ENCODE measurements around the gene FRMD7. TPM values are rescaled to one million over a fixed set of nuclear protein-coding genes. Genes with fewer than 3 reads are reported as not detected.

Gene FRMD7
- total RNA-seq, 6 experiments from 2014 or later = 0.07 to 0.18 (median 0.09) TPM; not detected in 3

- intact Hi-C loops (cut with DNase I) = no loop called here
- Histone ChIP-seq H3K27ac (no peak overlapping the region), H3K4me3 (no peak overlapping the region), H3K4me1 (no peaks in the 10 kb centered on the region), H3K36me3 (no peaks in the 10 kb centered on the region), H3K9me3 (no peaks in the 10 kb centered on the region), H3K27me3 (no peaks in the 10 kb centered on the region)
- 70% methylated on average over 1 of the region's 1 CpG for WGBS (ENCODE audit: insufficient coverage, low coverage, low lambda C conversion rate, missing lambda C conversion rate)
- ATAC-seq = no peak
- no peak for TF ChIP-seq POLR2A (IDR thresholded peaks at IDR 0.05)
- TF ChIP-seq CTCF (IDR thresholded peaks at IDR 0.05) = no peak
- DNase-seq = no peak
Measured at GRCh38 chrX:132068405-132068804, 59.4 kb downstream of the FRMD7 start.

GRCh38 chrX:132063862-132064261 is 64.0 kb downstream of the FRMD7 start:
- H3K4me1 ChIP-seq = no peaks in the 10 kb centered on the region
- intact Hi-C loops (cut with DNase I) = no loop called here
- no peak overlapping the region for H3K27ac ChIP-seq
- H3K36me3 ChIP-seq = no peaks in the 10 kb centered on the region
- no peak for ATAC-seq
- WGBS (ENCODE audit: insufficient coverage, low coverage, low lambda C conversion rate, missing lambda C conversion rate) = 65% methylated on average over 4 of the region's 4 CpGs
- no peaks in the 10 kb centered on the region for H3K9me3 ChIP-seq
- H3K4me3 ChIP-seq = no peak overlapping the region
- TF ChIP-seq CTCF (IDR thresholded peaks at IDR 0.05) (no peak), POLR2A (IDR thresholded peaks at IDR 0.05) (no peak)
- no peak for DNase-seq
- H3K27me3 ChIP-seq = no peaks in the 10 kb centered on the region

- H3K4me3 ChIP-seq = no peak overlapping the region
- H3K4me1 ChIP-seq = no peaks in the 10 kb centered on the region
- no peak for DNase-seq
- H3K9me3 ChIP-seq = no peaks in the 10 kb centered on the region
- no peaks in the 10 kb centered on the region for H3K27me3 ChIP-seq
- H3K27ac ChIP-seq = no peak overlapping the region
- no peaks in the 10 kb centered on the region for H3K36me3 ChIP-seq
- WGBS (ENCODE audit: insufficient coverage, low coverage, low lambda C conversion rate, missing lambda C conversion rate) = 46% methylated on average over 3 of the region's 3 CpGs
- TF ChIP-seq POLR2A (IDR thresholded peaks at IDR 0.05) = no peak
- TF ChIP-seq CTCF (IDR thresholded peaks at IDR 0.05) = no peak
- intact Hi-C loops (cut with DNase I) = no loop called here
- ATAC-seq = no peak
Measured at GRCh38 chrX:132063334-132063733, 64.5 kb downstream of the FRMD7 start.

GRCh38 chrX:132059973-132060540 is 67.8 kb downstream of the FRMD7 start:
- WGBS (ENCODE audit: insufficient coverage, low coverage, low lambda C conversion rate, missing lambda C conversion rate) = 43% methylated on average over 2 of the region's 2 CpGs
- no peak for DNase-seq

More at GRCh38 chrX:132059973-132060540, 67.8 kb downstream of the FRMD7 start:
- no peak overlapping the region for H3K4me3 ChIP-seq
- no peak for ATAC-seq
- H3K9me3 ChIP-seq = no peaks in the 10 kb centered on the region
- intact Hi-C loops (cut with DNase I) = loop anchor here in 1 of 2 donors (10.0 kb wide), 1 partner anchor 215 kb away; no protein-coding TSS in a partner anchor
- no peaks in the 10 kb centered on the region for H3K4me1 ChIP-seq
- no peak overlapping the region for H3K27ac ChIP-seq
- TF ChIP-seq POLR2A (IDR thresholded peaks at IDR 0.05) (no peak), CTCF (IDR thresholded peaks at IDR 0.05) (no peak)
- H3K36me3 ChIP-seq = no peaks in the 10 kb centered on the region
- H3K27me3 ChIP-seq = peaks cover 0 to 4% of the 10 kb centered on the region in 2 donors

All from right lobe of liver (tissue), 6 donors.